HepG2 (cell line): ENCODE measurements around the gene CCBE1. TPM values are rescaled to one million over a fixed set of nuclear protein-coding genes. Genes with fewer than 3 reads are reported as not detected.

Source experiments
- ATAC-seq: fragments of 200-7000 bp; cut with Tn5 transposase; 3 replicates; pipeline ENCODE4 v1.9.1; 2020; ENCODE audit warnings: mild to moderate bottlenecking, moderate library complexity
- BruUV-seq: library from RNA; stranded (reverse); fragments of 400-500 nt; replicated peaks from 2 replicates; lab custom pipeline; 2021; lab: Mats Ljungman, UMichigan
- CTCF ChIA-PET: fragments of 300-600 bp; formaldehyde crosslinking; extraction: SDS; loops from one replicate; lab custom pipeline; 2021; ENCODE audit warnings: low total read pairs, inconsistent platforms, low intra/inter-chr PET ratio; lab: Yijun Ruan, JAX
- POLR2A ChIA-PET: fragments of 350-600 bp; sonication (Branson Sonifier 250); formaldehyde crosslinking; loops from one replicate; lab custom pipeline; 2020; ENCODE audit warnings: antibody characterized with exemption, inconsistent platforms; lab: Yijun Ruan, JAX
- DNase-seq: peaks from one replicate; pipeline ENCODE4 v3.0.0-alpha.2; 2015; ENCODE audit warnings: low spot score
- FAIRE-seq: peaks from 3 replicates; lab custom pipeline; 2011; peaks lifted over from hg19 to GRCh38; lab: Jason Lieb, UNC
- H2AFZ ChIP-seq: one replicate; pipeline ENCODE4 v1.6.1; 2011; ENCODE audit warnings: low read length, inconsistent platforms
- H3K27ac ChIP-seq: fragments of 300-600 bp; 3 replicates; pipeline ENCODE4 v1.8.0; 2011; ENCODE audit warnings: mixed run types, mild to moderate bottlenecking, mixed read lengths, low read length, inconsistent platforms; ENCODE audit not compliant: insufficient read depth; ENCODE audit errors: extremely low read length
- H3K27me3 ChIP-seq, 2 experiments: fragments of 200-600 bp in 1 of 2; 2 replicates in 1 of 2; 3 replicates in 1 of 2; pipeline versions ENCODE4 v1.6.0 to v1.8.0; 2011; ENCODE audit warnings: low read length in 2 of 2, mild to moderate bottlenecking in 2 of 2, moderate library complexity in 2 of 2, inconsistent platforms in 1 of 2; ENCODE audit not compliant: insufficient read depth in 2 of 2, control insufficient read depth in 1 of 2
- H3K36me3 ChIP-seq, 2 experiments: fragments of 200-600 bp in 1 of 2; replicated peaks in 1 of 2; 2 replicates in 1 of 2; 3 replicates in 1 of 2; pipeline versions ENCODE4 v1.5.1 to v1.8.0; 2011; ENCODE audit warnings: low read length in 2 of 2, inconsistent platforms in 1 of 2; ENCODE audit not compliant: insufficient read depth in 2 of 2, control insufficient read depth in 1 of 2
- H3K4me1 ChIP-seq: 2 replicates; pipeline ENCODE4 v1.5.1; 2012; ENCODE audit warnings: low read length, inconsistent platforms; ENCODE audit not compliant: insufficient read depth
- H3K4me2 ChIP-seq: 2 replicates; pipeline ENCODE4 v1.6.0; 2011; ENCODE audit warnings: low read depth, low read length, inconsistent platforms
- H3K4me3 ChIP-seq, 3 experiments: fragments of 200-600 bp in 1 of 3; sonication (generic), shearing (Covaris generic) in 1 of 3; replicated peaks in 1 of 3; 2 replicates each; pipeline ENCODE4 v1.5.1; 2011 to 2016; ENCODE audit warnings: low read length in 3 of 3, inconsistent platforms in 2 of 3, low read depth in 2 of 3, mild to moderate bottlenecking in 2 of 3, control low read depth in 1 of 3, mixed read lengths in 1 of 3; ENCODE audit not compliant: insufficient read depth in 1 of 3
- H3K79me2 ChIP-seq: one replicate; pipeline ENCODE4 v1.6.1; 2011; ENCODE audit warnings: low read length, inconsistent platforms; ENCODE audit not compliant: insufficient read depth
- H3K9ac ChIP-seq: 2 replicates; pipeline ENCODE4 v1.6.0; 2011; ENCODE audit warnings: mild to moderate bottlenecking, low read depth, low read length, inconsistent platforms; ENCODE audit not compliant: insufficient read depth
- H3K9me3 ChIP-seq: 2 replicates; pipeline ENCODE4 v1.5.1; 2012; ENCODE audit warnings: mild to moderate bottlenecking, low read length
- H4K20me1 ChIP-seq: 2 replicates; pipeline ENCODE4 v1.6.0; 2011; ENCODE audit warnings: inconsistent platforms, mild to moderate bottlenecking, low read length, moderate library complexity; ENCODE audit not compliant: insufficient read depth
- DR1 ChIP-seq: sonication (generic); formaldehyde crosslinking; IDR thresholded peaks from 2 replicates; pipeline ENCODE4 v1.8.0; 2021; ENCODE audit warnings: mild to moderate bottlenecking, missing genetic modification reagents, inconsistent platforms
- ERF ChIP-seq: IDR thresholded peaks from 2 replicates; pipeline ENCODE4 v1.6.1; 2018; ENCODE audit warnings: missing biosample characterization, missing genetic modification reagents
- FOXA1 ChIP-seq, 2 experiments: fragments of 450-650 bp in 1 of 2; sonication (generic) in 1 of 2; formaldehyde crosslinking in 1 of 2; IDR thresholded peaks; 2 replicates each; pipeline versions ENCODE4 v1.4.0 to v1.6.1; 2016 to 2020; ENCODE audit warnings: missing genetic modification reagents in 1 of 2
- GZF1 ChIP-seq: sonication (generic); formaldehyde crosslinking; IDR thresholded peaks from 2 replicates; pipeline ENCODE4 v1.5.1; 2020; ENCODE audit warnings: mild to moderate bottlenecking, missing genetic modification reagents
- ISL2 ChIP-seq: sonication (generic); formaldehyde crosslinking; IDR thresholded peaks from 2 replicates; pipeline ENCODE4 v1.5.0; 2020; ENCODE audit warnings: missing genetic modification reagents
- KDM5B ChIP-seq: sonication (generic); formaldehyde crosslinking; IDR thresholded peaks from 2 replicates; pipeline ENCODE4 v1.4.0; 2020; ENCODE audit warnings: missing genetic modification reagents, mild to moderate bottlenecking, borderline replicate concordance
- MAF1 ChIP-seq: sonication (generic); formaldehyde crosslinking; IDR thresholded peaks from 2 replicates; pipeline ENCODE4 v1.5.0; 2020; ENCODE audit warnings: missing genetic modification reagents, borderline replicate concordance
- PLRG1 ChIP-seq: fragments of 450-650 bp; conservative IDR thresholded peaks from 2 replicates; pipeline ENCODE4 v1.6.1; 2016
- RBM22 ChIP-seq: fragments of 200-400 bp; formaldehyde crosslinking; optimal IDR thresholded peaks from 2 replicates; pipeline ENCODE3; 2017; ENCODE audit warnings: mild to moderate bottlenecking, low read length, moderate library complexity
- SIX4 ChIP-seq: sonication (generic); formaldehyde crosslinking; IDR thresholded peaks from 2 replicates; pipeline ENCODE4 v1.4.0; 2020; ENCODE audit warnings: missing genetic modification reagents
- SMAD3 ChIP-seq: sonication (generic); formaldehyde crosslinking; IDR thresholded peaks from 2 replicates; pipeline ENCODE4 v1.4.0; 2020; ENCODE audit warnings: missing genetic modification reagents
- TBX3 ChIP-seq: fragments of 450-650 bp; IDR thresholded peaks from 2 replicates; pipeline ENCODE4 v1.6.1; 2017; ENCODE audit warnings: antibody characterized with exemption, mild to moderate bottlenecking, inconsistent platforms, borderline replicate concordance
- XRCC5 ChIP-seq: fragments of 200-400 bp; formaldehyde crosslinking; optimal IDR thresholded peaks from 2 replicates; pipeline ENCODE3; 2017; ENCODE audit warnings: mild to moderate bottlenecking, low read length
- ZNF317 ChIP-seq: sonication (generic); formaldehyde crosslinking; IDR thresholded peaks from 2 replicates; pipeline ENCODE4 v1.5.0; 2020; ENCODE audit warnings: mild to moderate bottlenecking, missing genetic modification reagents
- ZNF430 ChIP-seq: sonication (generic); formaldehyde crosslinking; IDR thresholded peaks from 2 replicates; pipeline ENCODE4 v1.9.0; 2021; ENCODE audit warnings: mild to moderate bottlenecking, missing genetic modification reagents
- ZNF746 ChIP-seq: sonication (generic); formaldehyde crosslinking; IDR thresholded peaks from 2 replicates; pipeline ENCODE4 v1.8.0; 2022; ENCODE audit warnings: mild to moderate bottlenecking, missing genetic modification reagents
- ZNF75D ChIP-seq: sonication (generic); formaldehyde crosslinking; IDR thresholded peaks from 2 replicates; pipeline ENCODE4 v1.8.1; 2023; ENCODE audit warnings: missing genetic modification reagents, mild to moderate bottlenecking, borderline replicate concordance
- ZNF772 ChIP-seq: sonication (generic); formaldehyde crosslinking; IDR thresholded peaks from 2 replicates; pipeline ENCODE4 v1.5.0; 2020; ENCODE audit warnings: mild to moderate bottlenecking, missing genetic modification reagents
- WGBS: methylation state at CpG from one replicate; pipeline ENCODE4 v1.1.6; 2017; ENCODE audit warnings: low lambda C conversion rate; 5-methylcytosine and 5-hydroxymethylcytosine counted together
- in situ Hi-C: cut with HindIII; loops from 2 replicates; pipeline ENCODE4 v1.10.0; 2017; ENCODE audit warnings: low pct_unique_long_range_greater_than_20kb; ENCODE audit not compliant: extremely low pct_ligation_motif_present
- intact Hi-C: fragments of 100-400 bp; cut with micrococcal nuclease; formaldehyde crosslinking; loops from one replicate; pipeline ENCODE4 v1.10.0; 2022; ENCODE audit not compliant: unreplicated experiment
- polyA plus RNA-seq, 8 experiments: library from polyadenylated mRNA; depleted of rRNA in 3 of 8; stranded (reverse) in 7 of 8; unstranded in 1 of 8; fragments of >200 nt; fragmentation: Illumina TruSeq in 4 of 8; extraction: Trizol in 4 of 8; gene quantifications; 2 replicates each; pipeline versions ENCODE4 v1.2.1 to v1.2.3, GENCODE V29; 2011 to 2016; ENCODE audit warnings: low read depth in 4 of 8, missing spikeins in 1 of 8, mixed read lengths in 1 of 8; ENCODE audit not compliant: insufficient read depth in 1 of 8
- total RNA-seq, 5 experiments: library from RNA; depleted of rRNA; stranded (reverse); fragments of >200 nt; fragmentation: Illumina TruSeq; extraction: Trizol; gene quantifications; 2 replicates each; pipeline ENCODE4 v1.2.3, GENCODE V29; 2016; ENCODE audit warnings: low read depth in 1 of 5
- TF ChIP-seq, protein P1 (sequence below): sonication (generic); formaldehyde crosslinking; IDR thresholded peaks from 2 replicates; pipeline ENCODE4 v1.8.0; 2022; ENCODE audit warnings: mild to moderate bottlenecking, missing genetic modification reagents, moderate library complexity
- TF ChIP-seq, protein P2 (sequence below): sonication (generic); formaldehyde crosslinking; IDR thresholded peaks from 2 replicates; pipeline ENCODE4 v1.4.0; 2020; ENCODE audit warnings: missing genetic modification reagents

CCBE1 gene
- total and polyA plus RNA-seq, 2 of the 13 experiments (the other 11 are each of a cell fraction or from before 2014, with no cell fraction given) = not detected

DNA sequence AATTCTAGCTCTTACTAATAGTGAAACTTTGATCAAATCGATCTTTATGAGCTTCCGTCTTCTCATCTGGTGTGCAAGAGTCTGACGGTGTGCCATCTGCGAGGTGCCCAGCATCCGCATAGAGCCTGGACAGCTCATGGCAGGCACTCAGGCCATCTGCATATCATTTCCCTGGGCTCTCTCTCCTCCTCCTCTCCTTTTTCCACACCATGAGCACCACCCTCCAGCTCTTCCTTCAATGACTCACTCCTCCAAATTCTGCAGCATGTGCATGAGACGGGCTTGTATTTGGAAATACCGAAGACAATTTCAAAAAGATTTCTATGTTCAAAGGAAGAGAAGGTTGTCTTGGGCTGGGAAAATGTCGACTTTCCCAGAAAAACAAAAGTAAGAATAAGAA is 161.1 kb downstream of the CCBE1 start:
- ATAC-seq = no peak
- CTCF ChIA-PET = no interaction called here
- no TSS peak for BruUV-seq
- no peaks in the 10 kb centered on the region for H3K4me1 ChIP-seq
- H4K20me1 ChIP-seq = no peaks in the 10 kb centered on the region
- TF ChIP-seq ZNF317 (CRISPR knock-in tag) (no peak), ZNF746 (CRISPR knock-in tag) (no peak), SMAD3 (CRISPR knock-in tag) (no peak), ZNF75D (no peak), SIX4 (CRISPR knock-in tag) (no peak), ZNF772 (no peak), MAF1 (no peak), ERF (CRISPR knock-in tag) (no peak), KDM5B (CRISPR knock-in tag) (no peak), TBX3 (no peak), GZF1 (CRISPR knock-in tag) (no peak), RBM22 (no peak), FOXA1 (IDR thresholded peaks at IDR 0.05) (no peak), FOXA1 (CRISPR knock-in tag; IDR thresholded peaks at IDR 0.05) (no peak), DR1 (CRISPR knock-in tag) (no peak), XRCC5 (no peak), ISL2 (no peak), PLRG1 (no peak), ZNF430 (CRISPR knock-in tag) (no peak)
- TF ChIP-seq, protein P1, sequence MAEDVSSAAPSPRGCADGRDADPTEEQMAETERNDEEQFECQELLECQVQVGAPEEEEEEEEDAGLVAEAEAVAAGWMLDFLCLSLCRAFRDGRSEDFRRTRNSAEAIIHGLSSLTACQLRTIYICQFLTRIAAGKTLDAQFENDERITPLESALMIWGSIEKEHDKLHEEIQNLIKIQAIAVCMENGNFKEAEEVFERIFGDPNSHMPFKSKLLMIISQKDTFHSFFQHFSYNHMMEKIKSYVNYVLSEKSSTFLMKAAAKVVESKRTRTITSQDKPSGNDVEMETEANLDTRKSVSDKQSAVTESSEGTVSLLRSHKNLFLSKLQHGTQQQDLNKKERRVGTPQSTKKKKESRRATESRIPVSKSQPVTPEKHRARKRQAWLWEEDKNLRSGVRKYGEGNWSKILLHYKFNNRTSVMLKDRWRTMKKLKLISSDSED (CRISPR knock-in tag) = no peak
- TF ChIP-seq, protein P2, sequence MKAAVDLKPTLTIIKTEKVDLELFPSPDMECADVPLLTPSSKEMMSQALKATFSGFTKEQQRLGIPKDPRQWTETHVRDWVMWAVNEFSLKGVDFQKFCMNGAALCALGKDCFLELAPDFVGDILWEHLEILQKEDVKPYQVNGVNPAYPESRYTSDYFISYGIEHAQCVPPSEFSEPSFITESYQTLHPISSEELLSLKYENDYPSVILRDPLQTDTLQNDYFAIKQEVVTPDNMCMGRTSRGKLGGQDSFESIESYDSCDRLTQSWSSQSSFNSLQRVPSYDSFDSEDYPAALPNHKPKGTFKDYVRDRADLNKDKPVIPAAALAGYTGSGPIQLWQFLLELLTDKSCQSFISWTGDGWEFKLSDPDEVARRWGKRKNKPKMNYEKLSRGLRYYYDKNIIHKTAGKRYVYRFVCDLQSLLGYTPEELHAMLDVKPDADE (CRISPR knock-in tag) = no peak
- in situ Hi-C loops (no loop called here), intact Hi-C loops (no loop called here)
- no peak overlapping the region for H2AFZ ChIP-seq
- H3K27ac ChIP-seq = no peak overlapping the region
- H3K36me3 ChIP-seq = no peaks in the 10 kb centered on the region
- no peaks in the 10 kb centered on the region for H3K27me3 ChIP-seq
- H3K9ac ChIP-seq = no peak overlapping the region
- POLR2A ChIA-PET = no interaction called here
- H3K4me3 ChIP-seq = no peak overlapping the region
- no peak overlapping the region for H3K4me2 ChIP-seq
- no peak for DNase-seq
- H3K79me2 ChIP-seq = no peaks in the 10 kb centered on the region
- no peak for FAIRE-seq
- 39% methylated on average over 8 of the region's 8 CpGs for WGBS
- no peaks in the 10 kb centered on the region for H3K9me3 ChIP-seq
